Right cardiac atrium (tissue), 5 donors: Measurements from ENCODE around the gene KLHL14. TPM values are rescaled to one million over a fixed set of nuclear protein-coding genes. Genes with fewer than 3 reads are reported as not detected.
A peak's percentile ranks its signal among the peaks of the same experiment; 100 is the strongest.

ENCODE experiments used
- ATAC-seq, 2 donors: fragments of 200-7000 bp; cut with Tn5 transposase; one replicate each; pipeline versions ENCODE4 v1.8.0 to v1.9.1; 2020; ENCODE audit warnings: moderate library complexity in 2 of 2, mild to moderate bottlenecking in 1 of 2
- DNase-seq, 3 donors: peaks; one replicate each; pipeline ENCODE4 v3.0.0-alpha.2; 2020
- H3K27ac ChIP-seq: one replicate; pipeline ENCODE4 v1.5.1; 2013; ENCODE audit warnings: mild to moderate bottlenecking, low read length, control low read depth, moderate library complexity
- H3K27me3 ChIP-seq: one replicate; pipeline ENCODE4 v1.6.1; 2013; ENCODE audit not compliant: control insufficient read depth, insufficient read depth
- H3K4me1 ChIP-seq: one replicate; pipeline ENCODE4 v1.6.1; 2013; ENCODE audit warnings: low read length; ENCODE audit not compliant: control insufficient read depth, insufficient read depth
- H3K4me3 ChIP-seq: one replicate; pipeline ENCODE4 v1.5.1; 2013; ENCODE audit warnings: low read length, control low read depth
- H3K9me3 ChIP-seq: one replicate; pipeline ENCODE4 v1.6.1; 2013; ENCODE audit warnings: low read length; ENCODE audit not compliant: control insufficient read depth
- WGBS: extraction: QIAGEN DNeasy Blood & Tissue Kit; methylation state at CpG from one replicate; pipeline ENCODE4 v1.1.7; 2013; 5-methylcytosine and 5-hydroxymethylcytosine counted together
- intact Hi-C, 4 donors: fragments of 100-400 bp; cut with DNase I; formaldehyde crosslinking; loops; one replicate each; pipeline versions ENCODE4 v1.11.0 to v1.14.0; 2022 to 2023
- polyA plus RNA-seq: library from polyadenylated mRNA; stranded (reverse); fragments of 200-250 nt; gene quantifications from one replicate; pipeline ENCODE4 v1.2.3, GENCODE V29; 2013
- total RNA-seq, 4 donors: library from RNA; stranded (reverse); fragmentation: NEBNext Ultra II Directional; extraction: Animal tissue kit (Norgen Biotek cat#: 25700); gene quantifications; one replicate each; pipeline ENCODE4 v1.2.1, GENCODE V29; 2021
- donor health status: healthy with polysubstance abuse.
- donor health status: DM: no; HTN: yes; CAD: no.
- donor health status: DM: no; HTN: no; CAD: no.
- donor health status: DM: no; HTN: yes; CAD: no; lungs with severe emphysema.
- donor health status: DM: yes; HTN: yes; CAD: no.

KLHL14 gene
- total and polyA plus RNA-seq, 5 donors, result 0.09 TPM; not detected in 3

- WGBS, result 85% methylated on average over 3 of the region's 3 CpGs
- DNase-seq, result no peak
- Histone ChIP-seq H3K9me3 (no peaks in the 10 kb centered on the region), H3K27ac (no peak overlapping the region), H3K4me1 (no peaks in the 10 kb centered on the region), H3K27me3 (no peaks in the 10 kb centered on the region), H3K4me3 (no peak overlapping the region)
- intact Hi-C loops, result loop anchor here in 1 of 4 donors (10.0 kb wide), 1 partner anchor 64 kb away; no protein-coding TSS in a partner anchor
- ATAC-seq, result no peak
These were observed 22.5 kb downstream of the KLHL14 start for GRCh38 chr18:32750328-32750727.

- ATAC-seq (no peak), DNase-seq (no peak)
- intact Hi-C loops, result loop anchor here in 1 of 4 donors (10.0 kb wide), 1 partner anchor 65 kb away; no protein-coding TSS in a partner anchor
- Histone ChIP-seq H3K4me3 (no peak overlapping the region), H3K27ac (no peak overlapping the region), H3K4me1 (no peaks in the 10 kb centered on the region), H3K27me3 (no peaks in the 10 kb centered on the region), H3K9me3 (no peaks in the 10 kb centered on the region)
- WGBS, result 93% methylated on average over 4 of the region's 4 CpGs
These were observed 23.0 kb downstream of the KLHL14 start for GRCh38 chr18:32749809-32750208.

- Histone ChIP-seq H3K27me3 (no peaks in the 10 kb centered on the region), H3K27ac (no peak overlapping the region), H3K9me3 (no peaks in the 10 kb centered on the region), H3K4me3 (no peak overlapping the region), H3K4me1 (no peaks in the 10 kb centered on the region)
- intact Hi-C loops, result no loop called here
- no peak for DNase-seq
- ATAC-seq, result no peak
- 62% methylated on average over 5 of the region's 5 CpGs for WGBS
These were observed 30.2 kb downstream of the KLHL14 start for GRCh38 chr18:32742579-32742978.

GRCh38 chr18:32735781-32736180, 37.0 kb downstream of the KLHL14 start:
- H3K4me1 ChIP-seq, result no peaks in the 10 kb centered on the region
- no peak for ATAC-seq
- no peaks in the 10 kb centered on the region for H3K9me3 ChIP-seq
- DNase-seq, result no peak
- H3K27me3 ChIP-seq, result no peaks in the 10 kb centered on the region
- 86% methylated on average over 2 of the region's 2 CpGs for WGBS
- H3K27ac ChIP-seq, result no peak overlapping the region
- intact Hi-C loops, result no loop called here
- H3K4me3 ChIP-seq, result no peak overlapping the region

- Histone ChIP-seq H3K9me3 (no peaks in the 10 kb centered on the region), H3K4me3 (no peak overlapping the region), H3K4me1 (no peaks in the 10 kb centered on the region), H3K27ac (no peak overlapping the region), H3K27me3 (no peaks in the 10 kb centered on the region)
- 88% methylated on average over 2 of the region's 2 CpGs for WGBS
- DNase-seq, result no peak
- intact Hi-C loops, result no loop called here
- ATAC-seq, result no peak
These were observed 38.4 kb downstream of the KLHL14 start for GRCh38 chr18:32734442-32734841.

- intact Hi-C loops, result no loop called here
- Histone ChIP-seq H3K4me1 (no peaks in the 10 kb centered on the region), H3K4me3 (no peak overlapping the region), H3K27ac (no peak overlapping the region), H3K9me3 (no peaks in the 10 kb centered on the region), H3K27me3 (no peaks in the 10 kb centered on the region)
- ATAC-seq (no peak), DNase-seq (no peak)
- 100% methylated on average over 1 of the region's 1 CpG for WGBS
These were observed 40.7 kb downstream of the KLHL14 start for GRCh38 chr18:32732165-32732564.

- ATAC-seq (no peak), DNase-seq (no peak)
- Histone ChIP-seq H3K4me1 (no peaks in the 10 kb centered on the region), H3K4me3 (peak overlapping the region; percentile 49), H3K27ac (no peak overlapping the region), H3K27me3 (no peaks in the 10 kb centered on the region), H3K9me3 (no peaks in the 10 kb centered on the region)
- intact Hi-C loops, result no loop called here
- WGBS, result 77% methylated on average over 9 of the region's 9 CpGs
These were observed 42.2 kb downstream of the KLHL14 start for GRCh38 chr18:32730620-32731091.

- ATAC-seq (no peak), DNase-seq (no peak)
- H3K9me3 ChIP-seq, result no peaks in the 10 kb centered on the region
- WGBS, result 55% methylated on average over 2 of the region's 2 CpGs
- H3K27me3 ChIP-seq, result no peaks in the 10 kb centered on the region
- no peak overlapping the region for H3K27ac ChIP-seq
- H3K4me1 ChIP-seq, result no peaks in the 10 kb centered on the region
- H3K4me3 ChIP-seq, result no peak overlapping the region
- intact Hi-C loops, result no loop called here
These were observed 42.8 kb downstream of the KLHL14 start for GRCh38 chr18:32730068-32730467.

- 69% methylated on average over 3 of the region's 3 CpGs for WGBS
- Histone ChIP-seq H3K27ac (no peak overlapping the region), H3K4me3 (no peak overlapping the region), H3K9me3 (no peaks in the 10 kb centered on the region), H3K4me1 (no peaks in the 10 kb centered on the region), H3K27me3 (no peaks in the 10 kb centered on the region)
- DNase-seq, result no peak
- intact Hi-C loops, result no loop called here
- ATAC-seq, result no peak
These were observed 48.6 kb downstream of the KLHL14 start for GRCh38 chr18:32724071-32724749.

- H3K27ac ChIP-seq, result no peak overlapping the region
- H3K27me3 ChIP-seq, result no peaks in the 10 kb centered on the region
- no peak for DNase-seq
- no peaks in the 10 kb centered on the region for H3K9me3 ChIP-seq
- intact Hi-C loops, result no loop called here
- ATAC-seq, result no peak
- H3K4me3 ChIP-seq, result no peak overlapping the region
- 72% methylated on average over 3 of the region's 3 CpGs for WGBS
- H3K4me1 ChIP-seq, result no peaks in the 10 kb centered on the region
These were observed 50.5 kb downstream of the KLHL14 start for GRCh38 chr18:32722279-32722678.

GRCh38 chr18:32717126-32717525, 55.7 kb downstream of the KLHL14 start:
- no peak for DNase-seq

More at GRCh38 chr18:32717126-32717525, 55.7 kb downstream of the KLHL14 start:
- no peaks in the 10 kb centered on the region for H3K9me3 ChIP-seq
- 78% methylated on average over 4 of the region's 4 CpGs for WGBS
- H3K4me3 ChIP-seq, result no peak overlapping the region
- no peak for ATAC-seq
- no peaks in the 10 kb centered on the region for H3K27me3 ChIP-seq
- H3K4me1 ChIP-seq, result no peaks in the 10 kb centered on the region
- intact Hi-C loops, result no loop called here
- H3K27ac ChIP-seq, result no peak overlapping the region
